Natural killer cell (primary cell): ENCODE data around the gene PPM1D. TPM values are rescaled to one million over a fixed set of nuclear protein-coding genes. Genes with fewer than 3 reads are reported as not detected.

Source experiments
- ATAC-seq, 3 donors: fragments of 150-1000 bp in 2 of 3; fragments of 200-7000 bp in 1 of 3; cut with Tn5 transposase; 1 replicate in 1 of 3; 2 replicates in 2 of 3; pipeline ENCODE4 v1.10.0; 2021; ENCODE audit warnings: mild to moderate bottlenecking in 2 of 3, moderate library complexity in 2 of 3
- DNase-seq, 2 donors: peaks; one replicate each; pipeline versions ENCODE4 v3.0.0 to v3.0.0-alpha.2; 2013 to 2021; ENCODE audit warnings: mixed read lengths in 1 of 2
- H3K27ac ChIP-seq: one replicate; pipeline ENCODE4 v1.5.1; 2013; ENCODE audit warnings: mild to moderate bottlenecking, low read length
- H3K27me3 ChIP-seq: one replicate; pipeline ENCODE4 v1.6.1; 2013; ENCODE audit warnings: low read length; ENCODE audit not compliant: control insufficient read depth, insufficient read depth
- H3K36me3 ChIP-seq: one replicate; pipeline ENCODE4 v1.6.1; 2013; ENCODE audit warnings: low read length; ENCODE audit not compliant: control insufficient read depth, insufficient read depth
- H3K4me1 ChIP-seq: one replicate; pipeline ENCODE4 v1.6.1; 2013; ENCODE audit warnings: low read length; ENCODE audit not compliant: control insufficient read depth, insufficient read depth
- H3K4me3 ChIP-seq: one replicate; pipeline ENCODE4 v1.5.1; 2013; ENCODE audit warnings: low read length
- H3K9me3 ChIP-seq: one replicate; pipeline ENCODE4 v1.6.1; 2013; ENCODE audit warnings: low read length; ENCODE audit not compliant: control insufficient read depth, insufficient read depth
- H3K27ac Mint-ChIP-seq, 2 donors: one replicate each; pipeline ENCODE4 v1.8.0; 2022; ENCODE audit warnings: mild to moderate bottlenecking in 2 of 2, mixed read lengths in 2 of 2, moderate library complexity in 1 of 2
- H3K27me3 Mint-ChIP-seq, 2 donors: one replicate each; pipeline ENCODE4 v1.8.0; 2022; ENCODE audit warnings: low read depth in 2 of 2, mixed read lengths in 2 of 2
- H3K36me3 Mint-ChIP-seq: one replicate; pipeline ENCODE4 v1.8.0; 2022; ENCODE audit warnings: mixed read lengths
- H3K4me1 Mint-ChIP-seq, 2 donors: one replicate each; pipeline ENCODE4 v1.8.0; 2022; ENCODE audit warnings: mixed read lengths in 2 of 2
- H3K4me3 Mint-ChIP-seq: one replicate; pipeline ENCODE4 v1.8.0; 2022; ENCODE audit warnings: mild to moderate bottlenecking, moderate library complexity, mixed read lengths
- H3K9me3 Mint-ChIP-seq, 2 donors: one replicate each; pipeline ENCODE4 v1.8.0; 2022; ENCODE audit warnings: mixed read lengths in 2 of 2
- WGBS: methylation state at CpG from one replicate; pipeline ENCODE4 v1.1.7; 2013; ENCODE audit warnings: missing lambda C conversion rate; ENCODE audit not compliant: insufficient coverage; 5-methylcytosine and 5-hydroxymethylcytosine counted together
- intact Hi-C: fragments of 100-400 bp; cut with micrococcal nuclease; formaldehyde crosslinking; loops from one replicate; pipeline ENCODE4 v1.14.2; 2022
- total RNA-seq, 4 donors: library from RNA; stranded (reverse); fragments of 120-200 nt in 1 of 4; gene quantifications; one replicate each; pipeline versions ENCODE4 v1.2.3 to v1.2.4, GENCODE V29; 2013 to 2022
- TF ChIP-seq, protein P1 (sequence below): fragments of 200-600 bp; IDR thresholded peaks from one replicate; pipeline ENCODE4 v1.8.0; 2022; ENCODE audit warnings: antibody characterized with exemption

PPM1D gene
- total RNA-seq, 3 donors from 2014 or later (not counting 1 experiment from before 2014, with no cell fraction given) = 22.8 to 31.6 (median 27.9) TPM

- no peak for ATAC-seq
Observed at GRCh38 chr17:60680754-60681153, 80.8 kb downstream of the PPM1D start.

DNA sequence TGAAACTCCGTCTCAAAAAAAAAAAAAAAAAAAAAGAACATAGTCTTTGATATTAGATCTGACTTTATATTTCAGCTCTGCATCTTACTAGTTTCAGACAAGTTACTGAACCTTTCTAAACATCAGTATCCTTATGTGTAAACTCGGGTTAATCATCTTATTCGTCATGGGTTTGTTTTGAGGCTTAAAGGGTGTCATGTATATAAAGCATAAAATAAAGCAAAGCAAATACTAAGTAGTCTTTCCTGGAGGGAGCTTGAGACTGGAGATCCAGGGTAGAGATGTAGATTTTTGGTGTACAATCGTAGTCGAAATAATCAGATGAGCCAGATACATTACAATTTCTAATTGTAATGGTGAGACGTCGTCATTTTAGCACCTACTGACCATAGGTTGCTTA lies 85.4 kb downstream of the PPM1D start:
- ATAC-seq (no peak), DNase-seq (no peak)
- 98% methylated on average over 4 of the region's 7 CpGs for WGBS
- Histone ChIP-seq H3K27me3 (no peaks in the 10 kb centered on the region), H3K4me3 (no peak overlapping the region), H3K36me3 (peaks cover 44% of the 10 kb centered on the region), H3K9me3 (no peaks in the 10 kb centered on the region), H3K4me1 (no peaks in the 10 kb centered on the region), H3K27ac (no peak overlapping the region)
- intact Hi-C loops = no loop called here
- Mint-ChIP-seq H3K9me3 (no peaks in the 10 kb centered on the region), H3K36me3 (peaks cover 16% of the 10 kb centered on the region), H3K4me1 (no peaks in the 10 kb centered on the region), H3K4me3 (no peak overlapping the region), H3K27ac (no peak overlapping the region), H3K27me3 (no peaks in the 10 kb centered on the region)
- TF ChIP-seq, protein P1, sequence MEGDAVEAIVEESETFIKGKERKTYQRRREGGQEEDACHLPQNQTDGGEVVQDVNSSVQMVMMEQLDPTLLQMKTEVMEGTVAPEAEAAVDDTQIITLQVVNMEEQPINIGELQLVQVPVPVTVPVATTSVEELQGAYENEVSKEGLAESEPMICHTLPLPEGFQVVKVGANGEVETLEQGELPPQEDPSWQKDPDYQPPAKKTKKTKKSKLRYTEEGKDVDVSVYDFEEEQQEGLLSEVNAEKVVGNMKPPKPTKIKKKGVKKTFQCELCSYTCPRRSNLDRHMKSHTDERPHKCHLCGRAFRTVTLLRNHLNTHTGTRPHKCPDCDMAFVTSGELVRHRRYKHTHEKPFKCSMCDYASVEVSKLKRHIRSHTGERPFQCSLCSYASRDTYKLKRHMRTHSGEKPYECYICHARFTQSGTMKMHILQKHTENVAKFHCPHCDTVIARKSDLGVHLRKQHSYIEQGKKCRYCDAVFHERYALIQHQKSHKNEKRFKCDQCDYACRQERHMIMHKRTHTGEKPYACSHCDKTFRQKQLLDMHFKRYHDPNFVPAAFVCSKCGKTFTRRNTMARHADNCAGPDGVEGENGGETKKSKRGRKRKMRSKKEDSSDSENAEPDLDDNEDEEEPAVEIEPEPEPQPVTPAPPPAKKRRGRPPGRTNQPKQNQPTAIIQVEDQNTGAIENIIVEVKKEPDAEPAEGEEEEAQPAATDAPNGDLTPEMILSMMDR = no peak

More at GRCh38 chr17:60680754-60681153, 80.8 kb downstream of the PPM1D start:
- Histone ChIP-seq H3K4me1 (peaks cover 10% of the 10 kb centered on the region), H3K9me3 (no peaks in the 10 kb centered on the region), H3K4me3 (no peak overlapping the region), H3K27me3 (no peaks in the 10 kb centered on the region), H3K27ac (no peak overlapping the region), H3K36me3 (peaks cover 20% of the 10 kb centered on the region)
- no peak for DNase-seq
- Mint-ChIP-seq H3K27ac (no peak overlapping the region), H3K9me3 (no peaks in the 10 kb centered on the region), H3K36me3 (peaks cover 5% of the 10 kb centered on the region), H3K27me3 (no peaks in the 10 kb centered on the region), H3K4me3 (no peak overlapping the region), H3K4me1 (peaks cover 20 to 31% of the 10 kb centered on the region in 2 donors)
- WGBS = 94% methylated on average over 6 of the region's 6 CpGs
- TF ChIP-seq, protein P1 = no peak
- intact Hi-C loops = no loop called here

DNA sequence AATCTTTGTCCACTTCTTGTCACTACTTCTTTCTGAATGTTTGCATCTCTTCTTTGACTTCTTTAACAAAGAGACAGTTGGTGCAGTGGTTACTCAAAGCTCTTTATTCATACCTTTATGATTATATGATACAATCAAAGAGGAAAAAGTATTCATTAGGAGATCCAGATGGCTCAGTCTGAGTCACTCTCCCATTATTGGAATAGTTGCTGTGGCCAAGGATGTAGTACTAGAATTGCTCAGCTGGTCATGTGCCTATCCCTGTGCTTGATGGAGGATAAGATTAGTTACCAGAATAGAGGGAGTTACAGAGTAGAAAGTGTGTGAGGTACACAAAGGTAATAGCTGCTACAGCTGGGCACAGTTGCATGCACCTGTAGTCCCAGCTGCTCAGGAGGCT lies 96.0 kb downstream of the PPM1D start:
- intact Hi-C loops = no loop called here
- DNase-seq = no peak
- H3K27me3 Mint-ChIP-seq = no peaks in the 10 kb centered on the region
- H3K27ac ChIP-seq = no peak overlapping the region
- no peak overlapping the region for H3K27ac Mint-ChIP-seq
- H3K9me3 ChIP-seq = no peaks in the 10 kb centered on the region
- ATAC-seq = no peak
- H3K9me3 Mint-ChIP-seq = no peaks in the 10 kb centered on the region
- H3K27me3 ChIP-seq = no peaks in the 10 kb centered on the region
- H3K36me3 ChIP-seq = peaks cover 11% of the 10 kb centered on the region
- H3K4me3 Mint-ChIP-seq = no peak overlapping the region
- H3K4me3 ChIP-seq = no peak overlapping the region
- no peaks in the 10 kb centered on the region for H3K4me1 ChIP-seq
- TF ChIP-seq, protein P1 = no peak
- H3K4me1 Mint-ChIP-seq = no peaks in the 10 kb centered on the region
- peaks cover 5% of the 10 kb centered on the region for H3K36me3 Mint-ChIP-seq

DNA sequence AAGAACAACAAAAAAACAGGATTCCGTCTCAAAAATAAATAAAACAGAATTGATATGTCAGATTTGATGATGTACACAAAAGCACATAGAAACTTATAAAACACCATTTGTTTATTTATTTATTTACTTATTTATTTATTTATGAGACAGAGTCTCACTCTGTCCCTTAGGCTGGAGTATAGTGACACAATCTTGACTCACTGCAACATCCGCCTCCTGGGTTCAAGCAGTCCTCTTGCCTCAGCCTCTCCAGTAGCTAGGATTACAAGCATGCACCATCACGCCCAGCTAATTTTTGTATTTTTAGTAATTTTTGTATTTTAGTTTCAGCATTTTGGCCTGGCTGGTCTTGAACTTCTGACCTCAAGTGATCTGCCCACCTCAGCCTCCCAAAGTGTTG lies 99.1 kb downstream of the PPM1D start:
- H3K27ac ChIP-seq = no peak overlapping the region
- ATAC-seq (no peak), DNase-seq (no peak)
- H3K27ac Mint-ChIP-seq = no peak overlapping the region
- WGBS = 100% methylated on average over 2 of the region's 3 CpGs
- no peaks in the 10 kb centered on the region for H3K27me3 ChIP-seq
- peaks cover 5% of the 10 kb centered on the region for H3K36me3 Mint-ChIP-seq
- H3K36me3 ChIP-seq = peaks cover 4% of the 10 kb centered on the region
- no peaks in the 10 kb centered on the region for H3K27me3 Mint-ChIP-seq
- H3K4me3 Mint-ChIP-seq = no peak overlapping the region
- H3K9me3 Mint-ChIP-seq = no peaks in the 10 kb centered on the region
- no peaks in the 10 kb centered on the region for H3K9me3 ChIP-seq
- intact Hi-C loops = no loop called here
- H3K4me3 ChIP-seq = no peak overlapping the region
- no peaks in the 10 kb centered on the region for H3K4me1 ChIP-seq
- TF ChIP-seq, protein P1 = no peak
- H3K4me1 Mint-ChIP-seq = no peaks in the 10 kb centered on the region
